ENCODE results near the gene PRRG3.

PRRG3 gene

DNA sequence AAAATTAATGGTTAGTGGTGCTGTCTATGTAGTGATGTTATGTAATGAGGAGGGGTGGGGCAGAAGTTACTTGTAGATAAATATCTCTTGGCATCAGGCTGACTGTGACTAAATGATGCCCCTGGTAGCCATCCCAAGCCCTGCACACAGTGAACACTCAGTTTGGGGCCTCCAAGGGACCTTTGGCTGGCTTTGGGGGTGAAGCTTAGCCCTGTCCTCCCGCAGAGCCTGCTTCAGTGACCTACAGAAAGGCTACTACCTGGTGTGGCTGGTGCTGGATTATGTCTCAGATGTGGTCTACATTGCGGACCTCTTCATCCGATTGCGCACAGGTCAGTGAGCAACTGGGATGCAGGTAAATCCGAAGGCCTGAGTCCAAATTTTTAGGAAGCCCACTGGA lies 47.1 kb downstream of the PRRG3 start:
- Histone ChIP-seq H3K4me1 (ENCODE audit: control insufficient read depth, insufficient read depth, low read length, unreplicated experiment) (no peaks in the 10 kb centered on the region), H2AFZ (ENCODE audit: low read length, unreplicated experiment) (no peak overlapping the region), H3K4me3 (ENCODE audit: low read depth, low read length) (no peak overlapping the region), H3K27me3 (ENCODE audit: insufficient read depth, low read length) (no peaks in the 10 kb centered on the region), H3K27ac (ENCODE audit: low read depth, low read length) (no peak overlapping the region), H3K36me3 (ENCODE audit: insufficient read depth, low read length) (no peaks in the 10 kb centered on the region), H3K79me2 (ENCODE audit: control insufficient read depth, insufficient read depth, low read length, unreplicated experiment) (no peaks in the 10 kb centered on the region)

DNA sequence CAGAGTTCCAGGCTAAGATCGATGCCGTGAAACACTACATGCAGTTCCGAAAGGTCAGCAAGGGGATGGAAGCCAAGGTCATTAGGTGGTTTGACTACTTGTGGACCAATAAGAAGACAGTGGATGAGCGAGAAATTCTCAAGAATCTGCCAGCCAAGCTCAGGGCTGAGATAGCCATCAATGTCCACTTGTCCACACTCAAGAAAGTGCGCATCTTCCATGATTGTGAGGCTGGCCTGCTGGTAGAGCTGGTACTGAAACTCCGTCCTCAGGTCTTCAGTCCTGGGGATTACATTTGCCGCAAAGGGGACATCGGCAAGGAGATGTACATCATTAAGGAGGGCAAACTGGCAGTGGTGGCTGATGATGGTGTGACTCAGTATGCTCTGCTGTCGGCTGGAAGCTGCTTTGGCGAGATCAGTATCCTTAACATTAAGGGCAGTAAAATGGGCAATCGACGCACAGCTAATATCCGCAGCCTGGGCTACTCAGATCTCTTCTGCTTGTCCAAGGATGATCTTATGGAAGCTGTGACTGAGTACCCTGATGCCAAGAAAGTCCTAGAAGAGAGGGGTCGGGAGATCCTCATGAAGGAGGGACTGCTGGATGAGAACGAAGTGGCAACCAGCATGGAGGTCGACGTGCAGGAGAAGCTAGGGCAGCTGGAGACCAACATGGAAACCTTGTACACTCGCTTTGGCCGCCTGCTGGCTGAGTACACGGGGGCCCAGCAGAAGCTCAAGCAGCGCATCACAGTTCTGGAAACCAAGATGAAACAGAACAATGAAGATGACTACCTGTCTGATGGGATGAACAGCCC lies 48.6 kb downstream of the PRRG3 start:
- no peak overlapping the region for H3K27ac ChIP-seq (ENCODE audit: low read depth, low read length)
- H3K4me3 ChIP-seq (ENCODE audit: low read depth, low read length): no peak overlapping the region
- H2AFZ ChIP-seq (ENCODE audit: low read length, unreplicated experiment): no peak overlapping the region
- H3K4me1 ChIP-seq (ENCODE audit: control insufficient read depth, insufficient read depth, low read length, unreplicated experiment): no peaks in the 10 kb centered on the region
- peaks cover 4% of the 10 kb centered on the region; the same call in 1 of the 2 replicates for H3K27me3 ChIP-seq (ENCODE audit: insufficient read depth, low read length)
- no peaks in the 10 kb centered on the region for H3K36me3 ChIP-seq (ENCODE audit: insufficient read depth, low read length)
- no peaks in the 10 kb centered on the region for H3K79me2 ChIP-seq (ENCODE audit: control insufficient read depth, insufficient read depth, low read length, unreplicated experiment)

DNA sequence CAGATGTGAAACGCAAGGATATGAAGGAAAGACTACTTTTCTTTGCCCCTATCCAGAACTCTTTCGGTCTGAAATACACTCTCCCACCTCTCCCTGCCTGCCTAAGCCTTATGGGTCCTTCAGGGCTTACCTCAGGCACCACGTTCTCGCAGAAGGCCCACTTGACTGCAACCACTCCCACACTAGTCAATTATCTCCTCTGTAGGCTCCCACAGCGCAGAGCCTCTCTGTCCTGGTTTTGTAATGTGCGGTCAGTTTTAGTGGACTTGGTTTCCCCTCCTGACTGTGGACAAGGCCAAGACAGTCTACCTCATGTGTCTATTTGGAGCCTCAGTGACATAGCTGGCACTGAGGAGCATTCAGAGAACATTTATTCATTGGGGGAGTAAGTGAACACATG lies 50.4 kb downstream of the PRRG3 start:
- Histone ChIP-seq H3K4me1 (ENCODE audit: control insufficient read depth, insufficient read depth, low read length, unreplicated experiment) (no peaks in the 10 kb centered on the region), H3K79me2 (ENCODE audit: control insufficient read depth, insufficient read depth, low read length, unreplicated experiment) (no peaks in the 10 kb centered on the region), H3K36me3 (ENCODE audit: insufficient read depth, low read length) (no peaks in the 10 kb centered on the region), H3K27ac (ENCODE audit: low read depth, low read length) (no peak overlapping the region), H3K27me3 (ENCODE audit: insufficient read depth, low read length) (peaks cover 4% of the 10 kb centered on the region; the same call in 1 of the 2 replicates), H3K4me3 (ENCODE audit: low read depth, low read length) (no peak overlapping the region), H2AFZ (ENCODE audit: low read length, unreplicated experiment) (no peak overlapping the region)

DNA sequence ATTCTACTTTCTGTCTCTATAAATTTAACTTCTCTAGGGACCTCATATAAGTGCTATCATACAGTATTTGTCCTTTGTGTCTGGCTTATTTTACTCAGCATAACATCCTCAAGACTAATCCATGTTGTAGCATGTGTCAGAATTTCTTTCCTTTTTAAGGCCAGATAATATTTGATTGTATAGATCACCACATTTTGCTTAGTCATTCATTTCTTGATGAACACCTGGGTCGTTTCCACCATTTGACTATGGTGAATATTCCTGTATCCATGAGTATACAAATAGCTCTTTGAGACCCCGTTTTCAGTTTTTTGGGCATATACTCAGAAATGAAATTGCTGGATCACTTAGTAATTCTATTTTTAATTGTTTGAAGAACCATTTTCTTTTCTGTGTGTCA lies 51.2 kb downstream of the PRRG3 start:
- peaks cover 4% of the 10 kb centered on the region; the same call in 1 of the 2 replicates for H3K27me3 ChIP-seq (ENCODE audit: insufficient read depth, low read length)
- H3K4me3 ChIP-seq (ENCODE audit: low read depth, low read length): no peak overlapping the region
- H3K27ac ChIP-seq (ENCODE audit: low read depth, low read length): no peak overlapping the region
- H3K4me1 ChIP-seq (ENCODE audit: control insufficient read depth, insufficient read depth, low read length, unreplicated experiment): no peaks in the 10 kb centered on the region
- no peak overlapping the region for H2AFZ ChIP-seq (ENCODE audit: low read length, unreplicated experiment)
- H3K79me2 ChIP-seq (ENCODE audit: control insufficient read depth, insufficient read depth, low read length, unreplicated experiment): no peaks in the 10 kb centered on the region
- H3K36me3 ChIP-seq (ENCODE audit: insufficient read depth, low read length): no peaks in the 10 kb centered on the region

DNA sequence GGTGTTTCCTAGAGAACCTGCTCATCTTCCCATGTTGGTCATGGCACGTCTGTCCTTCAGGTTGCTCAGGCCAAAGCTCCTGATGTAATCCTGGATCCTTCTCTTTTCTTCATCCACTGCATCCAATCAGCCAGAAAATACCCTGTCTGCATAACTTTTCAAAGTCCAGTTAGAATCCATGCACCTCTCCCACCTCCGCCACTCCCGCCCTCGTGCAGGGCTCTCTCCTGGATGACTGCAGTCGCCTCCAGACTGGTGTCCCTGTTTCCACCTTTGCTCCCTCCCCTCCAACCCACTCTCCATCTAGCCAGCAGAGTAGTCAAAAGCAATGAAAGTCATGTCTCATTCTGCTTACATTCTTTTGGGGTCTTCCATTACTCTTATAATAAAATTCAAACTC lies 55.3 kb downstream of the PRRG3 start:
- H3K27me3 ChIP-seq (ENCODE audit: insufficient read depth, low read length): peaks cover 4% of the 10 kb centered on the region; the same call in 1 of the 2 replicates
- H3K79me2 ChIP-seq (ENCODE audit: control insufficient read depth, insufficient read depth, low read length, unreplicated experiment): no peaks in the 10 kb centered on the region
- no peaks in the 10 kb centered on the region for H3K36me3 ChIP-seq (ENCODE audit: insufficient read depth, low read length)
- H2AFZ ChIP-seq (ENCODE audit: low read length, unreplicated experiment): no peak overlapping the region
- no peak overlapping the region for H3K4me3 ChIP-seq (ENCODE audit: low read depth, low read length)
- no peak overlapping the region for H3K27ac ChIP-seq (ENCODE audit: low read depth, low read length)
- peaks cover 8% of the 10 kb centered on the region for H3K4me1 ChIP-seq (ENCODE audit: control insufficient read depth, insufficient read depth, low read length, unreplicated experiment)

DNA sequence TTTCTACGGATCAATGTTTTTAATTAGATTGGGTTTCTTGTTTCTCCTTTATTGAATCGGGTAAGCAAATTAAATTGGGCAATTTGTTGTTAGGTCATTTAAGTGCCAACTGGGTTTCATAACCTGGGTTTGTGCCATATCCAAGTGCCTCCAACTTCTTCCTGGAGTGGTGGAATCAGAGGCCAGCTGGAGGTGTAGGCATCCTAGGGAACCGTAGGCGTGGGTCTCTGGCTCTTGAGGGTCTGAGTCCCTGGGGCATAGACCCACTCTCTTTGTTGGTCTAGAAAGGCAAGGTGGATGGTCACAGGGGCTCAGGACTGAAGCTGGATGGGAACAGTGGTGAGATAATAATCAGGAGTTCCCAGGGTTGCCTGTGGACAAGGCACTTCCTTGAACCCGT lies 57.6 kb downstream of the PRRG3 start:
- no peaks in the 10 kb centered on the region for H3K79me2 ChIP-seq (ENCODE audit: control insufficient read depth, insufficient read depth, low read length, unreplicated experiment)
- H3K27ac ChIP-seq (ENCODE audit: low read depth, low read length): no peak overlapping the region
- H3K4me3 ChIP-seq (ENCODE audit: low read depth, low read length): no peak overlapping the region
- no peak overlapping the region for H2AFZ ChIP-seq (ENCODE audit: low read length, unreplicated experiment)
- peaks cover 4% of the 10 kb centered on the region; the same call in 1 of the 2 replicates for H3K27me3 ChIP-seq (ENCODE audit: insufficient read depth, low read length)
- no peaks in the 10 kb centered on the region for H3K36me3 ChIP-seq (ENCODE audit: insufficient read depth, low read length)
- H3K4me1 ChIP-seq (ENCODE audit: control insufficient read depth, insufficient read depth, low read length, unreplicated experiment): peaks cover 8% of the 10 kb centered on the region

DNA sequence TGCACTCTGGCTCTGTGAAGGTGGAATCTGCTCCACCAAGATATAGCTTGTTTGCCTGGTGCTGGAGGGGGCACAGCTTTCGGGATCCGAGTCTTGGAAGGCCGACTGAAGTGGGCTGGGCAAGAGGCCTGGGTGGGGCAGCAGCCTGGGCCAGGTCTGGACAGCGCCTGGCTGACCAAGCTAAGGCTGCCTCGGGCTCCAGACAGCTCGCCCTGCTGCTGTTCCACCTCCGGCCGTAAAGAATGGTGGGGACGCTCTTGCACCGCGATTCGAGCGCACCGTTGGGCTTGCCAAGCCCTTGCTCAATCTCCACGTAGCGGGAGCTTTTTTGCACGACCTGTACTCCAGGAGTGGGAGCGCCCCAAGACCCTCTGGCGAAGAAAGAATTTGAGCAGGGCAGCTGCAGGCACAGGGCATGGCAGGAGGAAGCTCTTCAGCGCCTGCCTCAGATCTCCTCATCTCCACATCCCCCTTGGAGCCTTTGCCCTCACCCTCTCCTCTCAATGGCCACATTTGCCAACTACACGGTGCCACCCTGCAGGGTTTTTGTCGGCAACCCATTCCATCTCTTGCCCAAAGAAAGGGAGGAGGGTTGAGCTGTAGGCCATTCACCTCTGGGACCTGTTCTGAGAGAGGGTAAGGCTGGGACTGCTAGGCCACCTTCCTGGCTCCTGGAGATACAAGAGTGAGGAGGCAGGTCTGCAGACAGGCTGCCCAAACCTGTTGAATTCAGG lies 58.2 kb downstream of the PRRG3 start:
- Histone ChIP-seq H3K27me3 (ENCODE audit: insufficient read depth, low read length) (peaks cover under 1% of the 10 kb centered on the region; the same call in 1 of the 2 replicates), H3K36me3 (ENCODE audit: insufficient read depth, low read length) (no peaks in the 10 kb centered on the region), H2AFZ (ENCODE audit: low read length, unreplicated experiment) (no peak overlapping the region), H3K4me3 (ENCODE audit: low read depth, low read length) (no peak overlapping the region), H3K27ac (ENCODE audit: low read depth, low read length) (no peak overlapping the region), H3K4me1 (ENCODE audit: control insufficient read depth, insufficient read depth, low read length, unreplicated experiment) (peaks cover 8% of the 10 kb centered on the region), H3K79me2 (ENCODE audit: control insufficient read depth, insufficient read depth, low read length, unreplicated experiment) (no peaks in the 10 kb centered on the region)

DNA sequence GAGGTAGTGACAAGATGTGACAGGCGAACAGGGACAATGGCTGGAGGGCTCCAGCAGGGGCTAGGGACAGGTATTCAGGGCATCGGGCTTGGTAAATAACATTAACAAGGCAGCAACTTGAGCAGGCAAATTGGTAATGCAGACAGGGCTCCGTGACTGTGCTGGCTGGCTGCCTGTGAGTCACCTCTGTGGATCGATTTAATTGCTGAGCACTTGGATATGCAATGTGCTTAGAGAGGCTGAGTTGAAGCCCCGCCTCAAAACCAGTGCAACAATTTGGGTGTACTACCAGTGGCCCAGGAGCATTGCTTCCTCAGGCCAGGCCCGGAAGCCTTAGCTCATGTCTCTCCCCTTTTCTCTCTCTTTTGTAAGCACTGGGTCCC lies 58.8 kb downstream of the PRRG3 start:
- H3K4me3 ChIP-seq (ENCODE audit: low read depth, low read length): no peak overlapping the region
- no peaks in the 10 kb centered on the region for H3K27me3 ChIP-seq (ENCODE audit: insufficient read depth, low read length)
- no peak overlapping the region for H3K27ac ChIP-seq (ENCODE audit: low read depth, low read length)
- H3K4me1 ChIP-seq (ENCODE audit: control insufficient read depth, insufficient read depth, low read length, unreplicated experiment): peaks cover 8% of the 10 kb centered on the region
- H2AFZ ChIP-seq (ENCODE audit: low read length, unreplicated experiment): no peak overlapping the region
- H3K36me3 ChIP-seq (ENCODE audit: insufficient read depth, low read length): no peaks in the 10 kb centered on the region
- no peaks in the 10 kb centered on the region for H3K79me2 ChIP-seq (ENCODE audit: control insufficient read depth, insufficient read depth, low read length, unreplicated experiment)

DNA sequence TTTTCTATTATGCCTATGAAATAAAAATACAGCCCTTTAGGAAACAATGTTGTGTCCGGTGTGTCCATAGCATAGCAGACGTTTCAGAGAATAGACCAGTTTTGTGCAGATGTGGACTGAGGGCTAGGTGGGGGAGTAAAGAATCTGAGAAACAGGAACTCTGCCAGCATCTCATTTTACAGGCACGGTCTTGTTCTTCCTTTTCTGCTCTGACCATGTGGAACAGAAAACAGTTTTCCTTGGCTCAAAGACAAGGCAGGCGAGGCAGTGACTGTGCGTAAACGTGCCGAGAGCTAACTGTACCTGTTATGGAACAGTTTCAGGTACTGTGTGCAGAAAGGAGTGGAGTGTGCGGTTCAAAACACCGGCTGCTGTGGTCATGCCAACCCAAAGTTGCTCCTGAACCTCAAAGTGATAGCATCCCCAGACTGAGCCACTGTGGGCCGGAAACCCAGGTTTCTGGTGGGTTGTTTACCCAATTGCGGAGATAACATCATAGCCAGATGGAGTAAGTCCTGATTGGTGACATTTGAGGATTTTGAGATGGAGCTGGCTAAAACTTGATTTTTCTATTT lies 59.5 kb downstream of the PRRG3 start:
- no peaks in the 10 kb centered on the region for H3K79me2 ChIP-seq (ENCODE audit: control insufficient read depth, insufficient read depth, low read length, unreplicated experiment)
- no peak overlapping the region for H3K27ac ChIP-seq (ENCODE audit: low read depth, low read length)
- H3K36me3 ChIP-seq (ENCODE audit: insufficient read depth, low read length): no peaks in the 10 kb centered on the region
- no peaks in the 10 kb centered on the region for H3K27me3 ChIP-seq (ENCODE audit: insufficient read depth, low read length)
- no peak overlapping the region for H3K4me3 ChIP-seq (ENCODE audit: low read depth, low read length)
- H3K4me1 ChIP-seq (ENCODE audit: control insufficient read depth, insufficient read depth, low read length, unreplicated experiment): peaks cover 8% of the 10 kb centered on the region
- H2AFZ ChIP-seq (ENCODE audit: low read length, unreplicated experiment): no peak overlapping the region
